Activated T-cell treated with anti-CD3 and anti-CD28 coated beads for 1 hour (primary cell): Measurements from ENCODE around the gene TPCN1.

Experiments used
- DNase-seq: peaks from one replicate; pipeline ENCODE4 v3.0.0-alpha.2; 2020; ENCODE audit warnings: low read depth

TPCN1 gene

GRCh38 chr12:113224955-113225354, 3.7 kb downstream of the TPCN1 start:
- DNase-seq: no peak

- DNase-seq: no peak
Observed at GRCh38 chr12:113226696-113227568, 5.7 kb downstream of the TPCN1 start.

- no peak for DNase-seq
Observed at GRCh38 chr12:113227686-113228391, 6.6 kb downstream of the TPCN1 start.

DNA sequence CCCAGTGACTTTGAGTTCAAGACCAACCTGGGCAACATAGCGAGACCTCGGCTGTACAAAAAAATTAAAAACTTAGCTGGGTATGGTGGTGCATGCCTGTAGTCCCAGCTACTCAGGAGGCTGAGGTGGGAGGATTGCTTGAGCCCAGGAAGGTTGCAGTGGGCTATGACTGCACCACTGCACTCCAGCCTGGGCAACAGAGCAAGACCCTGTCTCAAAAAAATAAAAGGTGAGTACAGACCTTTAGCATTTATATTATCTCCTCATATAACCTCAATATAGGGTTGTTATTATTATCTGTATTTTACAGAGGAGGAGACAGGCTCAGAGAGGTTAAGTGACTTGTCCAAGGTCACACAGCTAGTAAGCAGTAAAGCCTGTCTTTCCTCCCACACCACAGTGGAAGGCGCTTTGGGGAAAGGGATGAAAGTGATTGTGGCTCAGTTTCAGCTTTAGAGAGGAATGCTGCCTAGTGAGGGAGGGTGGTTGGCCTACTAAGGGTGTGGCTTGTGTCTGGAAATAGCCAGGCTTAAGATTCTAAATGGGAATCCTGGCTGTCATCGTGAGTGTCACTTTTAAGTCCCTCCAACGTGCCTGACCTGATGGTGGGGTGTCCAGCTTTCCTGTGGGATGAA, 7.2 kb downstream of the TPCN1 start:
- no peak for DNase-seq

GRCh38 chr12:113230315-113231234, 9.3 kb downstream of the TPCN1 start:
- DNase-seq: no peak

GRCh38 chr12:113231235-113232088, 10.2 kb downstream of the TPCN1 start:
- no peak for DNase-seq

DNA sequence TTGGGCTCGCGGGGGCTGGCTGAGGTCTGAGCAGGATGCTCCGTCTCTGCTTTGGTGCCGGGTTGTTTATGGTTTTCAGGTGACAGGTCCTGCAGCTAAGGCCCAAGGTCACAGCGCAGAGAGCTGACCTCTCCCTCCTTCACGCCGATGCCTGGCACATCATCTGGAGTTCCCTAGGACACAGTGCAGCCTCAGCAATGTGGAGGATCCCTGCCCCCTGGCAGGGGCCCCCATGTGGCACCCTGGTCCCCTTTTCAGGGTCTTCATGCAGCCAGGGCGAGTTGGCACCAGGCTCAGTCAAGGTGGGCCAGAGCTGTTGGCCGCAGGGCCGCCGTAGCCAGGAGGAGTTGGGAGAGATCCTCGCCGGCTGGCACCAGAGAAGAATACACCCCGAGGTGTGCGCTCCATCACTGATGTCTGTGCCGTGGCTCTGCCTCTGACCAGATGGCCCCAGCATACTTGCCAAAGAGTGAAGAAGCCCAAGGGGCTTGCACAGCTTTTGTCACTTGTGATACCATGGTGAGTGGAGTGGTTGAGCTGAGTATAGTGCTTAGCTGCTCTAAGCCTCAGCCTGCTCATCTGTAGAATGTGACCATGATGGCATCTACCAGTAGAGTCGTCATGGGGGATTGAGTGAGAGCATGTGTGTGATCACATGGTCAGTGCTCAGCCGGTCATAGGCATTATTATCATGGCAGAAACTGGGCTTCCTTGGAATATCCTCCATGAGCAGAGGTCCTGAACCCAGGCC, 11.0 kb downstream of the TPCN1 start:
- no peak for DNase-seq

- DNase-seq: peak; percentile 53
Observed at GRCh38 chr12:113232840-113233585, 11.7 kb downstream of the TPCN1 start.

GRCh38 chr12:113233967-113234366, 12.7 kb downstream of the TPCN1 start:
- no peak for DNase-seq

DNA sequence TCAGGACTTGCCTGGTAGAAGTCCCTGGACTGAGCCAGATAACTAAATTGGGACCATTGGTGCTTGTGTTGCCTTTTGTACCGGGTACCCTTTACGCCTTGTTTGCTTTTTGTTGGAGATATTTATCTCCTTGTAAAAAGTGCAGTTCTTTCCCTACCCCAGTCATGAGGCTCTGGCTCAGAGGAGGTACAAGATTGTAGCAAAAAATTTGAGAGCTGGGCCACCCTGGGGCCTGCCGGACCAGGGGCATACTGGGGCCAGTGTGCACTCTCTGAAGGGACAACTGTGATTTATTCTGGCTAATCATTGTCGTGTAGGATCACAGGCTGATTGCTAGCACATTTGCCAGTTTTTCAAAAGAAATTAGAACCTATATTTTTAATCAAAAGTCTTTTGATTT, 13.2 kb downstream of the TPCN1 start:
- DNase-seq: no peak

DNA sequence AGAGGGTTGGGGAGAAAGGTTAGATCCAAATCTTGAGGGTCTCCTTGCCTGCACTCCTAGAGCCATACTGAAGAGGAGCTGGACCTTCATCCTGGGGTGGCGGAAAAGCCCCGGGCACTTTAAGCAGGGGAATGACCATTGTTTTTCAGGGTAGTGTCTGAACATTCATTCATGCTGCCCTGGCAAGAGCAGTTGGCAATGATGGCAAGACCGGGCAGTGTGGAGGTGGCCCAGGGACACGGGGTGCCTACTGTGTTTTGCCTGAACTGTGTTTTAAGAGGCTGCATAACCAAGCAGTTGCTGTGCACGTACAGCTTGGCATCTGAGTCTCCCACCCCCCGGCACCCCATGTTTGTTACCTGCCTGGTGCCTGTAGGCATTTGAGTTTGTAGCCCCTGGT, 14.7 kb downstream of the TPCN1 start:
- DNase-seq: no peak

GRCh38 chr12:113236539-113237399, 15.5 kb downstream of the TPCN1 start:
- no peak for DNase-seq

DNA sequence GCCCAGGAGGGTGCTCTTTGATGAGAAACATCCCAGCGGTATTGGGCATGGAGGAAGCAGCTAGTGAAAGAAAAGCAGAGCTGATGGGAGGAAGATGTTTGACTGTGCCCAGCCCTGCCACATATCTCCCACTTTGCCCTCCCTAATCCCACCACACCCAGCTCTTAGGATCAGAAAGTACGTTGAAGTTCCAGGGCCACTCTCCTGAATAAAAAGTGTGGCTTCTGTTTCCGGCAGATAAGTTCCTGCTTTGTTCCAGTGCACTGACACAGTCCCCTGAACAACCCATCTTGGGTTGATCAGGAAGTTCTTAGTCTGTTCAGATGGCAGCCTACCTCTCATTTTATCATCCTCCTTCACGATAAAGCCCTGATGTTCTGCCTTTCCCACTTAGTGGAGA, 16.5 kb downstream of the TPCN1 start:
- no peak for DNase-seq

DNA sequence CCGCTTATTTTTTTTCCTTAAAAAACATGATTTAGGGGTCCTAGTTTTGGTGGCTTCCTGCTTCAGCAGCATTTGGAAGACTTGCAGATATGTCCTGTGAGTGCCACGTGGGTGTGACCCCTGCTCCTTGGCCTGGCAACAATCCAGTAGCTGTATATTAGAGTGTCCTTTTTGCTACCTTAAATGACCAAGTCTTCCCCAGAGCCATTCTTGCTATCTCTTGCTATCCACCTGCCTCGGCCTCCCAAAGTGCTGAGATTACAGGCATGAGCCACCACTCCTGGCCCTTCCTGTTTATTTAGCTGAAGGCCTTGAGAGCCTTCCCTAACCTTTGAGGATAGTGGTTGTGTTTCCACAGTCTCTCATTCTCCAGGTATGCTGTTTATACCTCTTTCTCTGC, 17.0 kb downstream of the TPCN1 start:
- no peak for DNase-seq

DNA sequence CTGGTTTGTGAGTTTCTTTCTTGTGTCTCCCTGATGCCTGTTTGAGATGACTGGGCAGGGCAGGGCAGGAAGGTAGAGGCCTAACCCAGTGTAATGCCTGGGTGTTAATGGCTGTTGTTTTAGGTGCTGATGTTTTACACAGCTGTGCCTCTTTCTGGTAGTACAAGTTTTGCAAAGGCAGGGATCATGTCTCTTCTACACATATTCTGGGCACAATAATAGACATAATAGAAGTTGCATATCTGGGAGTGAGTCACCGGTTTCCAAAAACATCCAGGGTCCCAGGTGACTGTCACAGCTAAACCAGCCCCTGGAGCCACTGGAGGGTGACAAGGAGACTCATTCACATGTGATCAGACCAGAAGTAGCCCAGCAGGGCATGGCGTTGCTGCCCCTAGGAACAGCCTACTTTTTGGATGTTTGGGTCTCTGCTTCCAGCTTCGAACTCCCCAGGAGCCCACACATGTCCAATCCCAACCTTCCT, 18.1 kb downstream of the TPCN1 start:
- DNase-seq: no peak

GRCh38 chr12:113239811-113240331, 18.6 kb downstream of the TPCN1 start:
- no peak for DNase-seq

DNA sequence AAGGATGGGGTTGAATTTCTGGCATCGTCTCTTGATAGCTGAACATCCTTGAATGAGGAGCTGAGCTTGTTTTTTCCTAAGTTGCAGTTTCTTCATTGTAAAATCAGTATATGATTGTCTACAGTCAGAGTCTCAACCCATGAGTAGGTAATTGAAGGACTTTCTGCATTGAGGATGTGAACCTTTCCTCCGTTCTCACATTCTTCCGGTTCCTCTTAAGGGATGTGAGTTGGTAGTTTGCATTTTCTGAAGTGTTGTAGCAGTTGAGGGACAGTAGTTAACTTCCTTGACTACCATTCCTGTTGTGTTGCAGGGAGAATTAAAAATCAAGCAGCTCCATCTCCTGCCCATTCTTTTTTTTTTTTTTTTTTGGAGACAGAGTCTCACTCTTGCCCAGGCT, 19.1 kb downstream of the TPCN1 start:
- DNase-seq: no peak
